HCT116 (cell line): ENCODE measurements around the gene CFAP410. TPM values are rescaled to one million over a fixed set of nuclear protein-coding genes. Genes with fewer than 3 reads are reported as not detected.
A peak's percentile ranks its signal among the peaks of the same experiment; 100 is the strongest.

Experiments
- ATAC-seq: fragments of 200-7000 bp; cut with Tn5 transposase; 2 replicates; pipeline ENCODE4 v1.9.1; 2020; ENCODE audit warnings: mild to moderate bottlenecking, moderate library complexity
- BruUV-seq: library from RNA; stranded (reverse); fragments of 400-500 nt; replicated peaks from 2 replicates; lab custom pipeline; 2021; lab: Mats Ljungman, UMichigan
- CTCF ChIA-PET: fragments of 300-600 bp; sonication (Branson Sonifier 250); formaldehyde crosslinking; loops from one replicate; lab custom pipeline; 2021; ENCODE audit warnings: antibody characterized with exemption; lab: Charles Lee
- POLR2A ChIA-PET: fragments of 300-600, 350-600 bp; sonication (Branson Sonifier 250); formaldehyde crosslinking; loops from one replicate; lab custom pipeline; 2021; ENCODE audit warnings: antibody characterized with exemption; lab: Charles Lee
- RAD21 ChIA-PET, 2 experiments: fragments of 300-600 bp; sonication (Branson Sonifier 250); formaldehyde crosslinking; loops; one replicate each; lab custom pipeline; 2023; ENCODE audit warnings: low total read pairs in 2 of 2; ENCODE audit not compliant: uncharacterized antibody in 2 of 2, unreplicated experiment in 2 of 2, low non-redundant PET in 1 of 2; lab: Charles Lee
- DNase-seq: peaks from one replicate; pipeline ENCODE4 v3.0.0-alpha.2; 2010; ENCODE audit warnings: low read depth, low spot score
- H2AFZ ChIP-seq: fragments of 200-600 bp; shearing (Covaris generic), sonication (generic); 2 replicates; pipeline ENCODE4 v1.6.1; 2017; ENCODE audit warnings: low read depth, mixed run types, mixed read lengths, antibody characterized with exemption, low read length; ENCODE audit not compliant: poor library complexity, severe bottlenecking
- H3K27ac ChIP-seq: 2 replicates; pipeline ENCODE4 v1.5.1; 2012; ENCODE audit warnings: low read depth, low read length
- H3K27me3 ChIP-seq: fragments of 200-600 bp; sonication (generic); 2 replicates; pipeline ENCODE4 v1.6.1; 2016; ENCODE audit warnings: mixed run types, low read length, mixed read lengths; ENCODE audit not compliant: insufficient read depth
- H3K36me3 ChIP-seq, 2 experiments: fragments of 200-500 bp in 1 of 2; fragments of 200-600 bp in 1 of 2; sonication (Bioruptor generic) in 1 of 2; sonication (generic) in 1 of 2; 2 replicates each; pipeline versions ENCODE4 v1.5.1 to v1.6.1; 2014 to 2016; ENCODE audit warnings: low read length in 2 of 2, inconsistent platforms in 1 of 2, mixed read lengths in 1 of 2, mixed run types in 1 of 2; ENCODE audit not compliant: insufficient read depth in 2 of 2, control insufficient read depth in 1 of 2
- H3K4me1 ChIP-seq, 2 experiments: fragments of 200-600 bp in 1 of 2; sonication (generic) in 1 of 2; 2 replicates each; pipeline versions ENCODE4 v1.5.1 to v1.6.1; 2012 to 2017; ENCODE audit warnings: low read length in 2 of 2, inconsistent platforms in 1 of 2, mild to moderate bottlenecking in 1 of 2, mixed read lengths in 1 of 2, mixed run types in 1 of 2, moderate library complexity in 1 of 2; ENCODE audit not compliant: insufficient read depth in 2 of 2, control insufficient read depth in 1 of 2
- H3K4me2 ChIP-seq: fragments of 200-600 bp; sonication (generic); 2 replicates; pipeline ENCODE4 v1.6.1; 2017; ENCODE audit warnings: mixed run types, low read length, mixed read lengths
- H3K4me3 ChIP-seq, 2 experiments: fragments of 200-600 bp in 1 of 2; sonication (generic) in 1 of 2; replicated peaks in 1 of 2; 2 replicates each; pipeline ENCODE4 v1.5.1; 2011 to 2016; ENCODE audit warnings: low read length in 2 of 2, control low read depth in 1 of 2, low read depth in 1 of 2, mild to moderate bottlenecking in 1 of 2, mixed read lengths in 1 of 2, mixed run types in 1 of 2
- H3K79me2 ChIP-seq: fragments of 200-600 bp; sonication (generic); 2 replicates; pipeline ENCODE4 v1.6.1; 2017; ENCODE audit warnings: mild to moderate bottlenecking, mixed run types, low read length, moderate library complexity, mixed read lengths; ENCODE audit not compliant: insufficient read depth
- H3K9ac ChIP-seq: fragments of 200-600 bp; sonication (generic); 2 replicates; pipeline ENCODE4 v1.6.1; 2016; ENCODE audit warnings: low read length, mixed read lengths
- H3K9me2 ChIP-seq: fragments of 200-600 bp; sonication (generic), shearing (Covaris generic); 2 replicates; pipeline ENCODE4 v1.6.1; 2017; ENCODE audit warnings: mixed run types, mild to moderate bottlenecking, moderate library complexity; ENCODE audit not compliant: insufficient read depth
- H3K9me3 ChIP-seq, 2 experiments: fragments of 200-500 bp in 1 of 2; fragments of 200-600 bp in 1 of 2; sonication (Bioruptor generic) in 1 of 2; sonication (generic) in 1 of 2; 2 replicates each; pipeline ENCODE4 v1.6.1; 2014 to 2017; ENCODE audit warnings: low read length in 2 of 2, mixed read lengths in 2 of 2, inconsistent platforms in 1 of 2, low read depth in 1 of 2, mild to moderate bottlenecking in 1 of 2, mixed run types in 1 of 2, moderate library complexity in 1 of 2; ENCODE audit not compliant: control insufficient read depth in 1 of 2, insufficient read depth in 1 of 2
- H4K20me1 ChIP-seq: fragments of 200-600 bp; sonication (generic), shearing (Covaris generic); 2 replicates; pipeline ENCODE4 v1.6.1; 2017; ENCODE audit warnings: mixed run types, mild to moderate bottlenecking, moderate library complexity; ENCODE audit not compliant: insufficient read depth
- CEBPB ChIP-seq: IDR thresholded peaks from 2 replicates; pipeline ENCODE4 v1.6.1; 2012; ENCODE audit warnings: low read depth
- ELF1 ChIP-seq: IDR thresholded peaks from 2 replicates; pipeline ENCODE4 v1.6.1; 2012; ENCODE audit warnings: low read depth, borderline replicate concordance
- FOSL1 ChIP-seq: IDR thresholded peaks from 2 replicates; pipeline ENCODE4 v1.6.1; 2012; ENCODE audit warnings: low read depth
- JUND ChIP-seq: IDR thresholded peaks from 2 replicates; pipeline ENCODE4 v1.6.1; 2012
- MAX ChIP-seq: IDR thresholded peaks from 2 replicates; pipeline ENCODE4 v1.6.1; 2012
- POLR2A ChIP-seq: IDR thresholded peaks from 2 replicates; pipeline ENCODE4 v1.7.0; 2011; ENCODE audit warnings: borderline replicate concordance; ENCODE audit not compliant: insufficient read depth, insufficient read length; ENCODE audit errors: extremely low read depth
- RAD21 ChIP-seq: IDR thresholded peaks from 2 replicates; pipeline ENCODE4 v1.6.1; 2012; ENCODE audit warnings: low read depth, mild to moderate bottlenecking
- SP1 ChIP-seq: IDR thresholded peaks from 2 replicates; pipeline ENCODE4 v1.6.1; 2012; ENCODE audit warnings: low read depth
- SRF ChIP-seq: IDR thresholded peaks from 2 replicates; pipeline ENCODE4 v1.6.1; 2012; ENCODE audit warnings: low read depth
- TCF7L2 ChIP-seq: IDR thresholded peaks from 2 replicates; pipeline ENCODE4 v1.7.0; 2011; ENCODE audit warnings: borderline replicate concordance, inconsistent platforms; ENCODE audit not compliant: insufficient read depth, insufficient read length; ENCODE audit errors: extremely low read depth
- ZBTB33 ChIP-seq: IDR thresholded peaks from 2 replicates; pipeline ENCODE4 v1.6.1; 2011; ENCODE audit warnings: mild to moderate bottlenecking, low read length, moderate library complexity; ENCODE audit not compliant: insufficient replicate concordance; ENCODE audit errors: extremely low read depth
- ZFX ChIP-seq: fragments of 450-650 bp; IDR thresholded peaks from 2 replicates; pipeline ENCODE4 v1.6.1; 2017
- ZNF274 ChIP-seq: fragments of 200-500 bp; sonication (Bioruptor generic); IDR thresholded peaks from 2 replicates; pipeline ENCODE4 v1.6.1; 2014; ENCODE audit warnings: mild to moderate bottlenecking, low read depth, low read length, inconsistent platforms
- intact Hi-C: fragments of 100-400 bp; cut with micrococcal nuclease; formaldehyde crosslinking; loops from 2 replicates; pipeline ENCODE4 v1.10.0; 2022
- total RNA-seq: library from RNA; stranded (reverse); gene quantifications from one replicate; pipeline ENCODE4 v1.2.1, GENCODE V29; 2021; ENCODE audit not compliant: unreplicated experiment

The CFAP410 gene
- total RNA-seq, 1 experiment from 2014 or later, result 15.3 TPM

GRCh38 chr21:44370027-44370735 is 31.0 kb upstream of the CFAP410 start:
- peak; percentile 46 for TF ChIP-seq TCF7L2
- no peak for TF ChIP-seq JUND
- no peak for TF ChIP-seq MAX
- TF ChIP-seq SRF, result no peak
- TF ChIP-seq FOSL1, result no peak
- no peak for TF ChIP-seq ZNF274
- no peak for TF ChIP-seq CEBPB
- no peak for TF ChIP-seq RAD21
- TF ChIP-seq, all 23 proteins: peak for 1
- H3K9me3 ChIP-seq, result no peaks in the 10 kb centered on the region
- H4K20me1 ChIP-seq, result no peaks in the 10 kb centered on the region
- ATAC-seq (no peak), DNase-seq (no peak)
- ChIA-PET CTCF (no interaction called here), POLR2A (no interaction called here), RAD21 (no interaction called here)
- no peak overlapping the region for H2AFZ ChIP-seq
- no peaks in the 10 kb centered on the region for H3K9me2 ChIP-seq
- intact Hi-C loops, result no loop called here
- no peaks in the 10 kb centered on the region for H3K79me2 ChIP-seq
- H3K9ac ChIP-seq, result no peak overlapping the region
- no peak overlapping the region for H3K27ac ChIP-seq
- BruUV-seq, result no TSS peak
- H3K4me1 ChIP-seq, result no peaks in the 10 kb centered on the region
- H3K4me2 ChIP-seq, result no peak overlapping the region
- H3K27me3 ChIP-seq, result no peaks in the 10 kb centered on the region
- no peak overlapping the region for H3K4me3 ChIP-seq
- no peaks in the 10 kb centered on the region for H3K36me3 ChIP-seq

GRCh38 chr21:44368711-44369446 is 29.7 kb upstream of the CFAP410 start:
- intact Hi-C loops, result no loop called here
- POLR2A ChIA-PET, result no interaction called here
- BruUV-seq, result no TSS peak
- no peak for ATAC-seq
- Histone ChIP-seq H3K4me3 (no peak overlapping the region), H4K20me1 (no peaks in the 10 kb centered on the region), H3K36me3 (no peaks in the 10 kb centered on the region), H3K4me2 (no peak overlapping the region), H3K27ac (no peak overlapping the region), H3K9me3 (no peaks in the 10 kb centered on the region), H3K4me1 (no peaks in the 10 kb centered on the region), H3K9me2 (no peaks in the 10 kb centered on the region)
- DNase-seq, result no peak
- TF ChIP-seq TCF7L2 (no peak), JUND (no peak), ZFX (no peak), POLR2A (no peak), SP1 (no peak), CEBPB (no peak), FOSL1 (no peak), MAX (no peak), ELF1 (no peak), SRF (no peak), ZBTB33 (no peak)
- TF ChIP-seq, all 23 proteins: peak for 0
- H3K79me2 ChIP-seq, result no peaks in the 10 kb centered on the region
- CTCF ChIA-PET, result no interaction called here
- no peaks in the 10 kb centered on the region for H3K27me3 ChIP-seq
- no peak overlapping the region for H3K9ac ChIP-seq
- no peak overlapping the region for H2AFZ ChIP-seq
- RAD21 ChIA-PET, result no interaction called here
